Liver (tissue), 9 donors: ENCODE results near the gene PLK3. TPM values are rescaled to one million over a fixed set of nuclear protein-coding genes. Genes with fewer than 3 reads are reported as not detected.

Source experiments
- DNase-seq: peaks from one replicate; pipeline ENCODE4 v3.0.0-alpha.2; 2017; ENCODE audit warnings: low spot score
- H3K27ac ChIP-seq, 2 donors: one replicate each; pipeline ENCODE4 v1.7.0; 2013; ENCODE audit warnings: inconsistent platforms in 2 of 2, low read length in 2 of 2, control low read depth in 1 of 2, low read depth in 1 of 2, mild to moderate bottlenecking in 1 of 2
- H3K27me3 ChIP-seq, 4 donors: one replicate each; pipeline versions ENCODE4 v1.6.1 to v1.7.0; 2013; ENCODE audit warnings: low read length in 3 of 4, inconsistent platforms in 1 of 4, mild to moderate bottlenecking in 1 of 4, moderate library complexity in 1 of 4; ENCODE audit not compliant: control insufficient read depth in 4 of 4, insufficient read depth in 4 of 4
- H3K36me3 ChIP-seq, 4 donors: one replicate each; pipeline versions ENCODE4 v1.6.1 to v1.7.0; 2013; ENCODE audit warnings: low read length in 3 of 4, mild to moderate bottlenecking in 3 of 4, low read depth in 1 of 4, moderate library complexity in 1 of 4; ENCODE audit not compliant: control insufficient read depth in 4 of 4, insufficient read depth in 3 of 4
- H3K4me1 ChIP-seq, 4 donors: one replicate each; pipeline versions ENCODE4 v1.6.1 to v1.7.0; 2013; ENCODE audit warnings: low read length in 3 of 4, mild to moderate bottlenecking in 3 of 4, moderate library complexity in 1 of 4; ENCODE audit not compliant: control insufficient read depth in 4 of 4, insufficient read depth in 4 of 4
- H3K4me3 ChIP-seq, 3 donors: one replicate each; pipeline versions ENCODE4 v1.6.1 to v1.7.0; 2013; ENCODE audit warnings: low read length in 3 of 3, control low read depth in 1 of 3, low read depth in 1 of 3, mild to moderate bottlenecking in 1 of 3
- H3K9ac ChIP-seq, 2 donors: one replicate each; pipeline ENCODE4 v1.7.0; 2013; ENCODE audit warnings: low read length in 2 of 2, mild to moderate bottlenecking in 2 of 2, moderate library complexity in 2 of 2, control low read depth in 1 of 2, low read depth in 1 of 2
- H3K9me3 ChIP-seq, 4 donors: one replicate each; pipeline versions ENCODE4 v1.6.1 to v1.7.0; 2013; ENCODE audit warnings: low read length in 3 of 4; ENCODE audit not compliant: control insufficient read depth in 4 of 4
- CTCF ChIP-seq: fragments of 150-350 bp; IDR thresholded peaks from 2 replicates; pipeline ENCODE4 v1.5.1; 2017; ENCODE audit warnings: improper control_type of control experiment, low read depth, low read length; ENCODE audit not compliant: missing input control
- EGR1 ChIP-seq, 2 donors: IDR thresholded peaks; 2 replicates each; pipeline ENCODE4 v1.6.1; 2016 to 2018; ENCODE audit warnings: antibody characterized with exemption in 2 of 2, low read depth in 2 of 2
- FOXA1 ChIP-seq: IDR thresholded peaks from 2 replicates; pipeline ENCODE4 v1.6.1; 2016; ENCODE audit warnings: antibody characterized with exemption
- GABPA ChIP-seq, 2 donors: IDR thresholded peaks in 1 of 2; conservative IDR thresholded peaks in 1 of 2; 2 replicates each; pipeline ENCODE4 v1.6.1; 2016; ENCODE audit warnings: antibody characterized with exemption in 2 of 2, mild to moderate bottlenecking in 1 of 2, moderate library complexity in 1 of 2
- HNF4A ChIP-seq, 2 donors: conservative IDR thresholded peaks; 2 replicates each; pipeline ENCODE4 v1.6.1; 2016; ENCODE audit warnings: antibody characterized with exemption in 2 of 2, mild to moderate bottlenecking in 2 of 2
- HNF4G ChIP-seq: IDR thresholded peaks from 2 replicates; pipeline ENCODE4 v1.6.1; 2016; ENCODE audit warnings: antibody characterized with exemption
- JUND ChIP-seq, 2 donors: IDR thresholded peaks; 2 replicates each; pipeline ENCODE4 v1.6.1; 2016; ENCODE audit warnings: antibody characterized with exemption in 2 of 2
- NR2F2 ChIP-seq: IDR thresholded peaks from 2 replicates; pipeline ENCODE4 v1.6.1; 2016; ENCODE audit warnings: antibody characterized with exemption
- RAD21 ChIP-seq, 2 donors: IDR thresholded peaks; 2 replicates each; pipeline ENCODE4 v1.6.1; 2016; ENCODE audit warnings: antibody characterized with exemption in 2 of 2, mild to moderate bottlenecking in 2 of 2
- REST ChIP-seq: IDR thresholded peaks from 2 replicates; pipeline ENCODE4 v1.6.1; 2016; ENCODE audit warnings: antibody characterized with exemption, mild to moderate bottlenecking
- RXRA ChIP-seq, 2 donors: IDR thresholded peaks; 2 replicates each; pipeline ENCODE4 v1.6.1; 2017 to 2018; ENCODE audit warnings: antibody characterized with exemption in 2 of 2, mild to moderate bottlenecking in 1 of 2
- SP1 ChIP-seq: IDR thresholded peaks from 2 replicates; pipeline ENCODE4 v1.6.1; 2018; ENCODE audit warnings: antibody characterized with exemption, mild to moderate bottlenecking
- TAF1 ChIP-seq: conservative IDR thresholded peaks from 2 replicates; pipeline ENCODE4 v1.6.1; 2016; ENCODE audit warnings: antibody characterized with exemption, mild to moderate bottlenecking
- YY1 ChIP-seq: IDR thresholded peaks from 2 replicates; pipeline ENCODE4 v1.6.1; 2016; ENCODE audit warnings: antibody characterized with exemption, mild to moderate bottlenecking
- ZBTB33 ChIP-seq: IDR thresholded peaks from 2 replicates; pipeline ENCODE4 v1.6.1; 2016; ENCODE audit warnings: antibody characterized with exemption
- WGBS: extraction: QIAGEN DNeasy Blood & Tissue Kit; methylation state at CpG from one replicate; pipeline ENCODE4 v1.1.7; 2013; 5-methylcytosine and 5-hydroxymethylcytosine counted together
- polyA plus RNA-seq, 2 donors: library from polyadenylated mRNA; stranded (reverse) in 1 of 2; unstranded in 1 of 2; fragments of 200-250 nt in 1 of 2; fragments of >200 nt in 1 of 2; fragmentation: Nextera tagmentation in 1 of 2; extraction: Ambion mirVana in 1 of 2; gene quantifications; one replicate each; pipeline versions ENCODE4 v1.2.1 to v1.2.3, GENCODE V29; 2013 to 2015
- total RNA-seq, 2 donors: library from RNA; depleted of rRNA; stranded (reverse); fragments of >200 nt; gene quantifications; one replicate each; pipeline ENCODE4 v1.2.3, GENCODE V29; 2014
- TF ChIP-seq, protein P1 (sequence below): IDR thresholded peaks from 2 replicates; pipeline ENCODE4 v1.6.1; 2016; ENCODE audit warnings: antibody characterized with exemption
- donor health status: healthy.
- donor health status: healthy.
- donor health status: healthy.
- donor health status: healthy.
- donor health status: healthy.

The PLK3 gene
- total and polyA plus RNA-seq, 4 donors, result 1.5 to 5.7 (median 2.3) TPM

- Histone ChIP-seq H3K9ac (no peak overlapping the region), H3K4me3 (peak overlapping the region; percentile 12 to 29 (median 14)), H3K27me3 (no peaks in the 10 kb centered on the region), H3K4me1 (peaks cover 8 to 18% (median 14%) of the 10 kb centered on the region in 4 donors), H3K36me3 (peaks cover 0 to 8% (median 8%) of the 10 kb centered on the region in 4 donors), H3K9me3 (no peaks in the 10 kb centered on the region), H3K27ac (no peak overlapping the region)
- no peak for TF ChIP-seq SP1
- no peak for TF ChIP-seq ZBTB33
- no peak for TF ChIP-seq HNF4G
- TF ChIP-seq REST, result no peak
- no peak for TF ChIP-seq TAF1
- no peak for TF ChIP-seq CTCF
- TF ChIP-seq JUND (IDR thresholded peaks at IDR 0.05), result no peak
- no peak for TF ChIP-seq GABPA (IDR thresholded peaks at IDR 0.05 in 1 of 2, conservative IDR thresholded peaks at IDR 0.05 in 1 of 2)
- TF ChIP-seq RXRA (IDR thresholded peaks at IDR 0.05), result no peak
- TF ChIP-seq RAD21 (IDR thresholded peaks at IDR 0.05), result no peak
- DNase-seq, result no peak
- WGBS, result 83% methylated on average over 13 of the region's 13 CpGs
Measured at GRCh38 chr1:44801491-44802305, 1.5 kb downstream of the PLK3 start.

GRCh38 chr1:44802306-44803061 lies 2.3 kb downstream of the PLK3 start:
- Histone ChIP-seq H3K36me3 (peaks cover 0 to 8% (median 8%) of the 10 kb centered on the region in 4 donors), H3K27ac (no peak overlapping the region), H3K27me3 (no peaks in the 10 kb centered on the region), H3K4me3 (peak overlapping the region in 1 of 3 donors; percentile 14), H3K9ac (no peak overlapping the region), H3K4me1 (peaks cover 11 to 25% (median 19%) of the 10 kb centered on the region in 4 donors), H3K9me3 (no peaks in the 10 kb centered on the region)
- WGBS, result 91% methylated on average over 13 of the region's 13 CpGs
- no peak for DNase-seq
- TF ChIP-seq, protein P1, sequence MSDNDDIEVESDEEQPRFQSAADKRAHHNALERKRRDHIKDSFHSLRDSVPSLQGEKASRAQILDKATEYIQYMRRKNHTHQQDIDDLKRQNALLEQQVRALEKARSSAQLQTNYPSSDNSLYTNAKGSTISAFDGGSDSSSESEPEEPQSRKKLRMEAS, result no peak
- no peak for TF ChIP-seq RAD21 (IDR thresholded peaks at IDR 0.05)
- no peak for TF ChIP-seq EGR1 (IDR thresholded peaks at IDR 0.05; ENCODE audit: low read depth in 2 of 2)
- no peak for TF ChIP-seq SP1
- TF ChIP-seq NR2F2, result no peak
- TF ChIP-seq FOXA1, result no peak
- no peak for TF ChIP-seq REST
- no peak for TF ChIP-seq ZBTB33
- no peak for TF ChIP-seq JUND (IDR thresholded peaks at IDR 0.05)
- TF ChIP-seq HNF4A (conservative IDR thresholded peaks at IDR 0.05), result no peak
- TF ChIP-seq TAF1, result no peak
- TF ChIP-seq YY1, result no peak
